ENCODE results near the gene ZBTB7A.

GRCh38 chr19:4077800-4078684, 11.3 kb upstream of the ZBTB7A start:
- TF ChIP-seq CTCF (IDR thresholded peaks at IDR 0.05) (no peak), POLR2A (IDR thresholded peaks at IDR 0.05) (peak in 1 of 2 donors; percentile 34)
